NCI-H774 (cell line): ENCODE data around the gene HUS1.
A peak's percentile ranks its signal among the peaks of the same experiment; 100 is the strongest.
"Not testable (repeated sequence)": the region's sequence is repeated elsewhere in the genome, so short reads cannot be mapped to it uniquely, and the experiment has no call there.

Experiments
- DNase-seq: peaks from one replicate; lab custom pipeline; 2025; lab: John Stamatoyannopoulos, UW

Gene HUS1

DNA sequence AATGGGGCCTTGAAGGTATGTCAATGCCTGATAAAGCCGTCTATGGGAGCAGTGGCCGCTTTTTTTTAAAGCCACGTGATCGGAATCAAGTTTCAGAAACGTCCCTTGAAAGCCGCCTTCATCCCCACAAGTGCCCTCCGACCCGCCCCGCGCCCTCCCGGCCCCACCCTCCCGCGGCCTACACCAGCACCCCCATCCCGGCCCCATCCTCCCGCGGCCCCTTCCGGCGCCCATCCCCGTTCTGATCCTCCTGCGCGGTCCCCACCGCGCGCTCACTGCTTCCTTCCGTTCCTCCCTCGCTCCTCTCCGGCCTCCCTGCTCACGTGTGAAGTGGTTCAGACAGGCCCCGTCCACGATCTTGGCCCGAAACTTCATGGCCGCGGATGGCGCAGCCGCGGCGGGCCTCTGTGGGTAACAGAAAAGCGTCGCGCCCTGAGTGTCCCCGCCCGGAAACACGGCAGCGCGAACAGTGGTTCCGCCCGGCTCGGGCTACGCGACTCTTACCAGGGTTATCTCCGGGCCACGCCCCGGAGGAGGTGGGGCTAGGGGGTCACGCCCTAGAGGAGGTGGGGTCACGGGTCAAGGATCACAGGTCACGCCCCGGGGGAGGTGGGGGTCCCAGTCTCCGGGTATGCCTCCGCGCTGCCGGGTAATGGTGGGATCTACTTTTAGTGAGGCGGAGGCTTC is at the start of gene HUS1:
Gene HUS1 (minus strand): TSS at position 471 of the 687 bp plus-strand sequence. CDS start 96 bp downstream, at position 375.
- DNase-seq: peak; percentile 94

DNA sequence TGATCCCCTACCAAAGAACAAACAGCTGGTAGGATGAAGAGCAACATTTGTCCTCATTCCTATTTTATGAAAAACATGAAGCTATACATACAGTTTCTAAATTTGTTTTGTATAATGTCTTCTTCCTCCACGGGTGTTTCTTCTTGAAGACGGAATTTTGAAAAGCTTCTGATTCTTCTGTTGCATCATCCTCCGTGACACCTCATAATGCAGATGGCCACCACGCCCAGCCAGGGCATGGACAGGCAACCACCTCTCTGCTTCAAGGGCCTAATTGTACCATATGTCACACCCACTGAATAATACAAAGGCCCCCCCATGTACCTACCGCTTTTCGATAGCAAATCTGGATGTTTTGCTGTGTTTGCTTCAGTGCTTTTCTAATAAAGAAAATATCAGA is 49.5 kb upstream of the HUS1 start, which contains the start of gene SUN3:
Gene SUN3 (minus strand): TSS at position 170 of the 400 bp plus-strand sequence. CDS start 169 bp downstream, at position 1.
- no peak for DNase-seq

DNA sequence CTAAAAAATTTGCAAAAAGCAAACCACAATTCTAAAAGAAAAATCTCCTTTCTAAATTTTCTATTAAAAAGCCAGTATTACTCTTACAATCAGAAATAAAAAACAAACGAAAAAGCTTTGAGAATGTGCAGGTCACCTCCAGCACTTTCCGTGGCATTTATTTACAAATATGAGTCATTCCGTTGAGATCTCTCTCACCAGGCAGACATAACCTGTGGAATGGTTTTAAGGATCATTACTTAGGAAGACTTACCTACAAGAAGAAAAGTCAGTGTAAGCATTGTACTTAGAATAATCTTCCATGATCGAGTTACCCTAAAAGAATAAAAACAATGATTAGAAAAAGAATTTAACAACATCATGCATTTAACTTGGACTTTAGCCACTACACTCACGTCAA is 46.2 kb upstream of the HUS1 start:
- DNase-seq: no peak

DNA sequence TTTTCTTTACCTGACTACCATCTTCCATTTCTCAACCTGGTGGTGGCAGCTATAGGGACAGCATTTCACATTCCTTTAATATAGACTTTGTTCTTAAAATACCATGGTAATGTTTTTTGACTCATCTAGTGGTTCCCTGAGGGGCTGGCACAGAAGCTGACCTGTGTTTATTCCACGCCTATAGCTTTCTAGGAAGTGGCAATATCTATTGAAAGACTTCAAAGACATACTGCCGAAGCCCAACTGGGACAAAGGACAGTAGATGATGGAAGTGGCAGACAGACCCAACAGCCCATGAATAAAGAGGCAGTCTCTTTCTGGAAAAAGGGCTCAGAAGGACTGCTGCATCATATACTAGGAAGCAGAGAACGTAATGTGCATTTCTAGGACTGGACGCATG is 38.3 kb upstream of the HUS1 start:
- DNase-seq: no peak

DNA sequence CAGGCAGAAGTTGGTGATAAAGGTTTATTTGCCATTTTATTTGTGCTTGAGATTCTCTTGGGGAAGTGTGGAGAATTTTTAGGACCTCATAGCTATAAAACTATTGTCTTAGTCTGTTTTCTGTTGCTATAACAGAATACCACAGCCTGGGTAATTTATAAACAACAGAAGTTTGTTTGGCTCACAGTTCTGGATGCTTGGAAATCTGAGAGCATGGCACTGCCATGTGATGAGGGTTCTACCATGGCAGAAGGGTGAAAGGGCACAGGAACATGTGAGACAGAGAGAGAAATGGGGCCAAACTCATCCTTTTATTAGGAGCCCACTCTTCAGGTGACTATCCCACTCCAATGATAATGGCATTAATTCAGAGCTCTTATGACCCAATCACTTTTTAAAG is 37.2 kb upstream of the HUS1 start:
- no peak for DNase-seq

DNA sequence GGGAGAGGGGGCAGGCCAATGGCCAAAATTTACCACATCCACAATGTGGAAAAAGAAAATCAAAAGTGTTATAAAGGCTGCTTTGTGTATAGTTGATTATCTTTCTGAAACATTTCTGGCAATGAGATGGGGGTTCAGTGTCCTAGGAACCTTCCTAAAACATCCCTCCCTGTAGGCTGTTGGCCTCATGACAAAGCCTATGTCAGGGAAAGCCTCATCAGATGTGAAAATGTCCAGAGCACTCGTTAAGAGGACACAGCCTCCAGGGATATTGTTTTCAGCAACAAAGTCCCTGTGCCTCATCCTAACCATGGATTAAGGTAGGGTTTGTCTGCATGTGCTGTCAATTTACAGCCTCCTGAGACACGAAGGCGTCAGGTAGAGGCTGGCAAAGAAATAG is 32.5 kb upstream of the HUS1 start:
- no peak for DNase-seq

DNA sequence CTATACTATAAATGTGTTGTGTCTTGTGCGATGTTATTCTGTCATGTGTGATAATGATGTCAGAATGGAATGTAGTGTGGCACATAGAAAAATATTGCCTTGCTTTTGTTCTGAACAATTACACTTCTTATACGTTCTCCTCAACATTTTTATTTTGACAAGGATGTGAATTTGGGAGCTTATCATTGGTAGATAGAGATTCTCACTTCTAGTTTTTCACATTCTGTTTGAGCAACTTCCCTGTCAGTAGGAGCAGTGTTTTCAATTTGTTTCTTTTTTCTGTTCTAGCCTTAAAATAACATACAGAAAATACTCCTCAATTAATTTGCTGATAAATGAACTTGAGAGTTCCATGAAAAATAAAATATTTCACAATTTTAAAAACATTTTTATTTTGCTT is 31.9 kb upstream of the HUS1 start:
- no peak for DNase-seq

DNA sequence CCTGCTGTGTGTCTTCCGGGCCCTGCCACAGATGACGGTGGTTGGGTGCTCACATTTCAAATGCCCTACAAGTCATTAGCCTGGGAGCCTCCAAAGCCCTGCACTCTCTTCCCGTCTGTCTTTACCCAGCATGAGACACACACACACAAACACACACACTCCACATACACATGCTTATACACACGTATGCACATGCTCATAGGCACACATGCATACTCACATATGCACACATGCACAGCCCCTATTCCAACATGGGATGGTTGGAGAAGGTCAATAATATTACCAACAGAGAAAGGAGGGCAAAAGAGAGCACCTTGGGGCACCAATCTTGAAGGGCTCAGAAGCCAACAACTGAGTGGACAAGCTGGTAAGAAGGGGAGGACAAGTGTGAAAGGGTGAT is 30.5 kb upstream of the HUS1 start:
- no peak for DNase-seq

DNA sequence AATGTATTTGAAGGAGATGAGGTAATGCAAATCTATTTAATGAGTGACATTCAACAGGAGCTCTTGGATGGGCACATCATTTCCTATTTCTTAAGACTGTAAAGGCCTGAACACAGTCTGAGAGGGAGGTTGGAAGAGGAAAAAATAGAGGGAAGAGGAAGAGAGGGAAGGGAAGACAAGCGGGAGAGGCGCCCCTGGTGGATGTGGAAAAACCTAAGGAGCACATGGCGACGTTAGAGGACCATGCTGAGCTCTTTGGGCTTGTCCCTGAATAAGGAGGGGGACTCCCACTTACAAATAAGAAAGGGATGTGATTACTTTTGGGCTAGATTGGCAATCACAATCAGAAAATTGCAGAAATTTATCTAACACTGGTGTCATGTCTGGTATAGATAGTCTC is 29.8 kb upstream of the HUS1 start:
- no peak for DNase-seq

DNA sequence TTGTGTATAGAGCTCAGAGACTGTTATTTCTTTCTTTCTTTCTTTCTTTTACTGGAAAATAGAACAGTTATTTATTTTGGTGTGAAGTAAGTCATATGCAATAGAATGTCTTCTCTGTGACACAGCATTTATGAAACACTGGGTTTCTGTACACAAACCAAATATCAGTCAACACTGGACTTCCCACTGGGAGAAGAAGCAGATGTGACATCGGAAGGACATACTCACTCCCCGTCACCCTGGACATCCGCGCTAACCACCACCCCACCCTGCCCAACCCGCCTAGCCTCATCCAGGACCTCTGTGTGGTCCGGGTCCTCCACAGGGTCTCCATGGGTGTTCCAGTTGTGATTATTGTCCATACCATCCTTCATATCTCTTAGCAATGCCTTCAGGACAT is 27.5 kb upstream of the HUS1 start:
- no peak for DNase-seq

DNA sequence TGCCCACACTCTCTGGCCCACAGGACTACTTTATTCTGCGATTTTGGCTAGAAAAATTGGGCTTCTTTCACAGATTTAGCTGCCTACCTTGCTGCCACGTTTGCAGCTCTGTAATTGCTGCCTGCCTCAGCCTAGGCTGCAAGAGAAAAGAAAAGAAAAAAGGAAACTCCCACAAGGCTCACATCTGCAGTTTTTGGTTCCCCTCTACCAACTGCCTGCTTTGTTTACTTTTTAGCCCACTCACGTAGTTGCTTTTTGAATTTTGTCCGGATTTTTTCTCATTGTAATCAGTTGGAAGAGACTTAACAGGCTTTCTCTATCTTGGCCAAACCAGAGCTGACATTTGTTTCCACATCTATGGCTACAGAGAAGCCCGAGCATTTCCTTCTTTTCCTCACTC is 25.2 kb upstream of the HUS1 start:
- DNase-seq: no peak

DNA sequence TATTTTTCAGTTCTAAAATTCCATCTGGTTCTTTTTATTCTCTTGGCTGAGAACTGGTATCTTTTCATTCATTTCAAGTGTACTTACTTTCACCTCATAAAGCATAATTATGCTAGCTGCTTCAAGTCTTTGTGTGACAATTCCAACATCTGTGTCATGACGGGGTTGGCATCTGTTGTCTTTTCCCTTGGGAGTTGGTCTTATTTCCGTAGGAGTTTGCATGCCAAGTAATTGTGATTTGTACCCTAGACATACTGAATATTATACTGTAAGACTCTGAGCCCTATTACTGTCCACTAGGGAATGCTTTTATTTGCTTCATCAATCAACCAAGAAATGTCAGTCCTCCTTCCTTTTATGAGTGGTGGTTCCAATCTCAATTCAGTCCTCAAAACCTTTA is 24.6 kb upstream of the HUS1 start:
- no peak for DNase-seq

DNA sequence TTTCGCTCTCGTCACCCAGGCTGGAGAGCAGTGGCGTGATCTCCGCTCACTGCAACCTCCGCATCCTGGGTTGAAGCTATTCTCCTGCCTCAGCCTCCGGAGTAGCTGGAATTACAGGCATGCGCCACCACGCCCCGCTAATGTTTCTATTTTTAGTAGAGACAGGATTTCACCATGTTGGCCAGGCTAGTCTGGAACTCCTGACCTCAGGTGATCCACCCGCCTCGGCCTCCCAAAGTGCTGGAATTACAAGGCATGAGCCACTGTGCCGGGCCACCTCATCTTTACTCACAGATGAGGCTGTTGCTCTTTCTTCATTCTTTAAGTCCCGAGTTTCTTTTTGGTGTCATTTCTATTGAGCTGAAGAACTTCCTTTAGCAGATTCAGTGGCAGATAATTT is 20.7 kb upstream of the HUS1 start:
- not testable (repeated sequence) for DNase-seq

DNA sequence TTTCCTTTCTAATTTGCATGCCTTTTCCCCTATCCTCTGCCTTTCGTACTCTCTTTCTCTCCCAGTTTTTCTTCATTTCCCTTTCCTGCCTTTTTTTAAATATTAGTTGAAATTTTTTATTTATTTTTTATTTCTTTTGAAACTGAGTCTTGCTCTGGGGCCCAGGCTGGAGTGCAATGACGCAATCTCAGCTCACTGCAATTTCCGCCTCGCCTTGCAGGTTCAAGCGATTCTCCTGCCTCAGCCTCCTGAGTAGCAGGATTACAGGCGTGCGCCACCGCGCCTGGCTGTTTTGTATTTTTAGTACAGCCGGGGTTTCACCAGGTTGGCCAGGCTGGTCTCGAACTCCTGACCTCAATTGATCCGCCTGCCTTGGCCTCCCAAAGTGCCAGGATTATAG is 20.0 kb upstream of the HUS1 start:
- DNase-seq: no peak

DNA sequence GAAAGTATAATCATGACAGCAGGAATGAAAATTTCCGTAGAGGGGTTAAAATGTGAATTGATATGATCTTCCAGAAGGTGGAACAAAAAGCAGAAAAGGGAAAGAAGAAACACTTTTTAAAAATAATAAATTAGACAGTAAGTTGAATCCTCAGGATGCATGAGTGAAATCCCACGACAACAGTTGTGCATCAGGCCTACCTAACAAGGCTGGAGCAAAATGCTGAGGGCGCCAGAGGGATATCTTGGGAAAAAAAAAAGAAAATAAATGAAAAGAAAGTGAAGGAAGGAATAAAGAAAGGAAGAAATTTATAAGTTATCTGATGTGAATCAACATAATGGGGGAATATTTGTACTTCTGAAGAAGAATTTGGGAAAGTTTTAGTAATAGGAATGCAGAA is 13.0 kb upstream of the HUS1 start:
- DNase-seq: no peak

DNA sequence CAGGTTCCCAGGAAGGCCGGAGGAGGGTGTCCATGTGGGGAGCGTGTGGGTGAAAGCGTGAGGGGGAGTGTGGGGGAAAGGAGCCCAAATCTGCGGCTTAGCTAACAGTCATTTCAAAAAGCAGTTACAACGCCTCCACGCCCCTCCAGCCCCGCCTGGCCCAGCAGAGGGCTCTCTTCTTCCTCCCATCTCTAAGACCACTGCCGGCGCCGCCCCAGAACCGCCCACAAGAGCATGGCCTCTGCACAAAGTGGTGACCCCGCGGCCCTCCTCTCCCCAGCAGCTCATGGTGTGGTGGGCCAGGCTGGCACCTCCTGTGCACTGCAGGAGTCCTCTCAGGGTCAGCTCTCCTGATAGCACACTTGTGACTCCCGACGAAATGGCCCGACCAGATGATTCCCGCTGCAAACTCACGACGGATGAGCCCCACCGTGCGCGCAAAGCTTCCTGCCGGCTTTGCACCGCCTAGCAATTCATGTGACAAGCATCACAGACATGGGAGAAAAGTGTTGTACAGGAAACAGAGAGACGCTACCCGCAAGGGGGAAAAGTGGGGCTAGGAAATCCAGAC is 12.4 kb upstream of the HUS1 start:
- peak; percentile 77 for DNase-seq

DNA sequence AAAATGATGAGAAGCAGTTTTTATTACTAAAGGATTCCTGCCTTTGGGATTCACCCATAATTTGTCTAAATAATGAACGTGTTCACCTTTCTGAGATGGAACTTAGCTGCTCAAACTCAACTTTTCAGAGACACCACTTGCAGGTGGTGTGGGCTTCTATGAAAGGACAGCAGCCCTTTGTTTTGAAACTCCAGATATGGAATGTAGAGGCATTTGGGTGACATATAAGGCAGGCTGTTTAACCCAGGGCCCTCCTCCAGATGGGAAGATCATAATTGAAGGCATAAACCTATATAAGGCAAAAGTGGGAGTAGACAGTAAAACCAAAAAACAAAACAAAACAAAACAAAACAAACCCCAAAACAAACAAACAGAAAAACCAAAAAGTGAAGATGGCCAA is 11.9 kb upstream of the HUS1 start:
- DNase-seq: no peak

DNA sequence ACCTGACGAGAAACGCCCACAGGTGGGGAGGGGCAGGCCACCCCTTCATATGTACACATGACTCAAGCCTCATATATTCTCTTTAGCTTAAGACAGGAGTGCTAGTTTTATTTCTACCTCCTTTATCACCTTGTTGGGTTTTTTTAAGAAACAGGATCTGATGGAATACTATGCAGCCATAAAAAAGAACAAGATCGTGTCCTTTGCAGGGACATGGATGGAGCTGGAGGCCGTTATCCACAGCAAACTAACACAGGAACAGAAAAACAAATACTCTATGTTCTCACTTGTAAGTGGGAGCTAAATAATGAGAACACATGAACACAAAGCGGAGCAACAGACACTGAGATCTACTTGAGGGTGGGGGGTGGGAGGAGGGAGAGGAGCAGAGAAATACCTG is 11.2 kb upstream of the HUS1 start:
- no peak for DNase-seq

DNA sequence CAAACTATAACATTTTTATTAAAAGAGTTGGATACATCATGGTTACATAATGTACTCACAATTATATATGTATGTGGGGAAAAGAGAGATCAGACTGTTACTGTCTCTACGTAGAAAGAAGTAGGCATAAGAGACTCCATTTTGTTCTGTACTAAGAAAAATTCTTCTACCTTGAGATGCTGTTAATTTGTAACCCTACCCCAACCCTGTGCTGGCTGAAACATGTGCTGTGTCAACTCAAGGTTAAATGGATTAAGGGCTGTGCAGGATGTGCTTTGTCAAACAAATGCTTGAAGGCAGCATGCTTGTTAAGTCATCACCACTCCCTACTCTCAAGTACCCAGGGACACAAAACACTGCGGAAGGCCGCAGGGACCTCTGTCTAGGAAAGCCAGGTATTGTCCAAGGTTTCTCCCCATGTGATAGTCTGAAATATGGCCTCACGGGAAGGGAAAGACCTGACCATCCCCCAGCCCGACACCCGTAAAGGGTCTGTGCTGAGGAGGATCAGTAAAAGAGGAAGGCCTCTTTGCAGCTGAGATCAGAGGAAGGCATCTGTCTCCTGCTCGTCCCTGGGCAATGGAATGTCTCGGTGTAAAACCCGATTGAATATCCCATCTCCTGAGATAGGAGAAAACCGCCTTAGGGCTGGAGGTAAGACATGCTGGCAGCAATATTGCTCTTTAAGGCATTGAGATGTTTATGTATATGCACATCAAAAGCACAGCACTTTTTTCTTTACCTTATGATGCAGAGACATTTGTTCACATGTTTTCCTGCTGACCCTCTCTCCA is 10.4 kb upstream of the HUS1 start:
- not testable (repeated sequence) for DNase-seq

DNA sequence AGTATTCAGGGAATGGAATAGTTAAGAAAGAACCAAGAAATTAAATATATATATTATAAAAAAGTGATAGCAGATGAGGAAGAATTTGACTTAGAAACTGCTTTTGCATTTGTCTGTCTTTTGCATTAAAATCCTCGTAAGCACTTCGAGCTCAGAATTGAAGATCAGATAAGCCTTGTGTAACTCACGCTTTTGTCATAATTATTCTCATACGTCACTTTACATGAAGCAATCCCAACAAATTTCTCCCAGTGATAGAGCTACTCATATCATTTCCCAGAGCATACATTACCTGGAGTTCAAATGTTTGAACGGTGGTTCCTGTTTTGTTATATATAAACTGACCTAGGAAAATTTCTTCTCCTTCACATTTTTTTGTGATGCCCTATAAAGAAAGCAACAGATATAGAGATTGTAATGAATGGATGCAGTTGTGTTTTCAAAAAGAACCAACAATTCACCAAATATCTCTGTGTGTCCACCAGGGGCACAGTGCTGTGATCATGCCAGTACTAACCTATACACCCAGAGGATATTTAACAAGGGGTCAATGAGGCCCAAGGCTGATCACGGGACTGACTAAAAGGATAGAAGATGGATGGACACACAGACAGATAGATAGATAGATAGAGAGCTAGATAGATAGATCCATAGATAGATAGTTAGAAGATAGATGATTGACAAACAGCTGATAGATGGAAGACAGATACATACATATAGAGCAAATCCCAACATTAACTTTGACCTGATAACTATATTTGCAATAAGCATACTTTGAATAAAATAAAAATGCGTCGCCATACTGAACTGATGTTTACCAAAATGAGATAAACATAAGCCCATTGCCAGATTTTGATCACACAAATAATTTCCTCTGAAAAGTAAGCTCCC is 9.3 kb upstream of the HUS1 start:
- DNase-seq: no peak

DNA sequence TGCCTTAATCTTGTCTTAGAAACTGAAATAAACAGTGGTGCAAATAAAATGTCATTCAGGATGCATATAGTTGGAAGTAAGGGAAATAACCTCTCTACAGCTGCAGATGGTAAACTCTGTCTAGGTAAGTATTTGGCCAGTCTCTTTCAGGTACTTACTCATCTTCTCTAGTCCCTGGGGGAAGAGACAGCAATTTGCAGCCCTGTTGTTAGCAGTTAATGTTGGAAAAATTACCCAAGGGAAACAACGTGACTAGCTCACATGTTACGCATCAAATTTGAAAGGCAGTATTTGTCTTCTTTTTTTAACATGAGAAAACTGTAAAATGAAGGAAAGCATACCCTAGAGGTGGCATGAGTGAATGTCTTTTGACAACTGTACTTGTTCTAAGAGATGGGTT is 3.2 kb upstream of the HUS1 start:
- DNase-seq: no peak

DNA sequence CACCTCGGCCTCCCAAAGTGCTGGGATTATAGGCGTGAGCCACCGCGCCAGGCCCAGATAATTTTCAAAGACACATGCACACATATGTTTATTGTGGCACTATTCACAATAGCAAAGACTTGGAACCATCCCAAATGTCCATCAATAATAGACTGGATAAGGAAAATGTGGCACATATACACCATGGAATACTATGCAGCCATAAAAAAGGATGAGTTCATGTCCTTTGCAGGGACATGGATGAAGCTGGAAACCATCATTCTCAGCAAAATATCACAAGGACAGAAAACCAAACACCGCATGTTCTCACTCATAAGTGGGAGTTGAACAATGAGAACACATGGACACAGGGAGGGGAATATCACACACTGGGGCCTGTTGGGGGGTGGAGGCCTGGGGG is 1.2 kb upstream of the HUS1 start:
- not testable (repeated sequence) for DNase-seq
